GM21367 (cell line): Measurements from ENCODE around the gene LRP8.

Experiments
- ATAC-seq: cut with Tn5 transposase; IDR thresholded peaks from one replicate; pipeline ENCODE4 v1.9.1; 2021; ENCODE audit not compliant: unreplicated experiment

LRP8 gene

GRCh38 chr1:53324321-53324720, 3.5 kb downstream of the LRP8 start:
- ATAC-seq = no peak

- no peak for ATAC-seq
Observed at GRCh38 chr1:53323316-53323715, 4.6 kb downstream of the LRP8 start.

GRCh38 chr1:53321776-53322602, 5.9 kb downstream of the LRP8 start:
- no peak for ATAC-seq

- no peak for ATAC-seq
Observed at GRCh38 chr1:53321366-53321765, 6.5 kb downstream of the LRP8 start.

GRCh38 chr1:53320646-53321045, 7.2 kb downstream of the LRP8 start:
- no peak for ATAC-seq

GRCh38 chr1:53319296-53320101, 8.4 kb downstream of the LRP8 start:
- ATAC-seq = no peak

GRCh38 chr1:53317646-53318539, 10.0 kb downstream of the LRP8 start:
- no peak for ATAC-seq

- no peak for ATAC-seq
Observed at GRCh38 chr1:53316766-53317581, 10.9 kb downstream of the LRP8 start.

- no peak for ATAC-seq
Observed at GRCh38 chr1:53316424-53316765, 11.5 kb downstream of the LRP8 start.

- no peak for ATAC-seq
Observed at GRCh38 chr1:53315456-53316423, 12.1 kb downstream of the LRP8 start.

GRCh38 chr1:53315046-53315445, 12.8 kb downstream of the LRP8 start:
- no peak for ATAC-seq

- no peak for ATAC-seq
Observed at GRCh38 chr1:53314606-53315005, 13.3 kb downstream of the LRP8 start.

GRCh38 chr1:53314096-53314495, 13.8 kb downstream of the LRP8 start:
- no peak for ATAC-seq

- ATAC-seq = no peak
Observed at GRCh38 chr1:53313556-53313955, 14.3 kb downstream of the LRP8 start.

- no peak for ATAC-seq
Observed at GRCh38 chr1:53311702-53312305, 16.1 kb downstream of the LRP8 start.

- no peak for ATAC-seq
Observed at GRCh38 chr1:53310847-53311681, 16.8 kb downstream of the LRP8 start.

- ATAC-seq = no peak
Observed at GRCh38 chr1:53309802-53310201, 18.1 kb downstream of the LRP8 start.

- no peak for ATAC-seq
Observed at GRCh38 chr1:53308506-53308905, 19.4 kb downstream of the LRP8 start.
